ENCODE measurements around the gene ACSL3.

Gene ACSL3

DNA sequence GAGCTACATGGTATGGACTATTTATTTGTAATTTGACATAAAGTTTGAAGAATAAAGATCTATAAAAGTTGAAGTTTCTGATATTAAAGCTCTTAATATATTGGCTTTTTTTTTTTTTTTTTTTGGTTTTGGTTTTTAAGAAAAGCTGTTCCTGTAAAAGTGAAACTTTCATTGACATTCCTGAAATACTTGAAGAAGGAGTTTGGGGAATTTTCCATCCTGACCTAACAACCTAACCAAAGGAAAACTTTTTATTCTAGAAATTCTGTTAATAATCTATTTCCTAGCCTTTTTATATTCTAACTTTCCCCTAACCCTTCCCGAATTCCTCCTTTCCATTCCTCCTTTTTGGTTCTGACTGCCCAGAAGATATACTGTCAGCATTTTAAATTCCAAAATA is 83.7 kb downstream of the ACSL3 start:
- DNase-seq = no peak

DNA sequence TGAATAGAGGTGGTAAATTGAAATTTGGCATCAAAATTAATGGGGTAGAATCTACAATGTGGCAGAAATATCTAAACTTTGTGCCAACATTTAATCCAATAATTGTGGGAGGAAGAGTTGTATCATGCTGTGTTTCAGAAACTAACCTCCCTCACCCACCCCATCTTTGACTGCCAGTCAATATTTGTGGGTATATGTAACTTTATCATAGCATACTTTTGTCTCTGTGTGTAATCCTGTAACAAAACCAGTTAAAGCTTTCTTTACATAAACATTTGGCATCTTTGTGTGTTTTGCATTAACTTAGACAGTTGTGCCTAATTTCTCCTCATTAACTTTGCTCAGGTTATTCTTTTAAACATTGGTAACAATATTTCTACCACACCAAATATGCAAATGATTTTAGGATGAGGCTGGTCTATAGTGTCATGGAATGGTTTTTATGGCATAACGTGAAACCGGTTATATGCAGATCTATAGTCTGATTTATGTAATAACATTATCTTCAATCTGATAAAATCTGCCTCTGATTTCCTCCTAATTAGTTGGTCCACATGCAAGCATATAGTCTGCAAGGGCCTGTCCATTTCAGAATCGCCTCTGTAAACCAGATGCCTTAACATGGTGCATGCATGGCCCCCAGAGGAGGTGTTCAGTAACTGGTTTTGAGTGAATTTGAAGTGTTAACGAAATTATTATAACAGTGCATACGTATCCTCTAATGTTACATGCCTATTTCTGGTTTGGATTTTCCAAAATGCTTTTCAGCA is 84.3 kb downstream of the ACSL3 start:
- no peak for DNase-seq

DNA sequence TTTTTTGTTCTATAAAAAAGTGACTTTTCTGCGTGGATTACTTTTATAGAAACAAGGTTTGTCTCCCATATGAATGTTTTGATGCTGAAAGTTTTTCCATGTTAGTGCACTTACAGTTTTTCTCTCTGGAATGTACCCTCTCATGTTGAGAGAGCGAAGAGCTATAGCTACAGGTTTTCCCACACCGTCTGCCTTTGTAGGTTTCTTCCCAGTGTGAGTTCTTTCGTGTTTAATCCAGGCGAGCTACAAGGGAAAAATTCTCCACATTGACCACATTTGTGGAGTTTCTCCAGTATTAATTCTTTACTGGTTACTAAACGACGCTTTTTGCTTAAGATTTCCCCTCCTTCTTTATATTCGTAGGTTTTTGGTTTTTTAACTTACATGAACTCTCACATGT is 85.1 kb downstream of the ACSL3 start:
- DNase-seq = no peak

DNA sequence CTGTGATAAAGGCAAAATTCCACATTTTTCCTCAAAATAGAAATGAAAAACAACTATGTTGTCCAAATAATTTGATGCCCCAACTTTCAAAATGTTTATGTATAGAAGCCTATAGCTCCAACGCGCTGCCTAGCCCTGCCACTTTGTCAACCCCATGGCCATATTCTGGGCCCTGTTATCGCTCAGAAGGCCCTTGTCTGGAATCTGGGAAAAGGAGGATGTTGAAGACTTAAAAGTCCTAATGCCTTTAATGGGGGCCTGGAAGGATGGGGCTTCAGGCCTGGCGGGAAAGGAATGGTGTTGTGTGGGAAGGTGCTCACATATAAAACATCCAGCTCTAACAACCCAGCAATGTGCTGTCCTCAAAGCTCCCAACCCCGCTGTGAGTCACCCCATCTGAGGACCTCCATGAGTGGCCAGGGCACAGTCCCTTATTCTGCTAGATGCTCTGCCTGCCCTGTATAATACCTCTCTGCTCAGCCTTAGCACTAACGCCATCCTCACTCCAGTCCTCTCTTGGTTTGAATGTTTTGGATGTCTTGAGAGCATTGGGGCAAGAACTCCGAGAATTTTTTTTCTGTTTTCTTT is 86.0 kb downstream of the ACSL3 start:
- DNase-seq = no peak

DNA sequence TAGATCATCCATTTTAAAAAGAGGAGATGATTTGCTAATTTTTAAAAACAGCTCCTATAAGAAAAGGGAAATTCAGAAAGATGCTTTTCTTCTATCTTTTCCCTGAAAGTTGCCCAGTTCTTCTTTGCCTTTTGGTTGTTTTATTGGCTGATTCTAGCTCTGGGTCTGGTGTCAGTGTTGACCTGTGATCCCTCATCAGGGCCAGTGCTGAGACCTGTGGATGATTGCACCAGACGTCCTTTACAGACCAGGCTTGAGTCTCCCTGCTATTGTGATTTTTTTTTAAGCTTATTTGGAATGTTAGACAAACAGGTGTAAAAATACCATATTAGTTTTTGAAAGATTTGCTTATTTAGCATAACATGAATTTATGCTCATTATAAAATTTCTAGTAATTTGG is 88.2 kb downstream of the ACSL3 start:
- DNase-seq = no peak

DNA sequence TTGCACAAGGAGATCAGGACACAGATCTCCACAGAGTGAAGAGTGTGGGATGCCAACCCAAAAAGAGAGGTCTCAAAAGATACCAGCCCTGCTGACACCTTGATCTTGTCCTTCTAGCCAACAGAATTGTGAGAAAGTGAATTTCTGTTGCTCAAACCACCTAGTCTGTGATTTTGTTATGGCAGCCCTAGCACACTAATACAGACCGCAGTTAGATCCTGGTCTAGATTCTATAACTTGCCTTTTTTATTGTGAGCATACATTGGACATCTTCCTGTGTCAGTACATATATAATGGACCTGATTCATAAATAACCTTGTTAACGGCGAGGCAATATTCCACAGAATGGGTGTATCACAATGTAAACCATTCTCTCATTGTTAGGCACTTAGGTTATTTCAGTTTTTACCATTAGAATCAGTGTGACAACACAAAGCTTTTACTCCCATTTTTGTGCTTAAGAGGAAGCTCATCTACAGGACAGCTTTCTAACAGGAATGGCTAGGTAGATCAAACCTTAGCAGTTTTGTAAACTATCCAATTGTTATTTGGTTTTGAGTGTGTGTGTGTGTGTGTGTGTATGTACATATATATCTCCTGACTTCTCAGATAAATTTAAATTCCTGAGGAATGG is 89.0 kb downstream of the ACSL3 start:
- DNase-seq = no peak

DNA sequence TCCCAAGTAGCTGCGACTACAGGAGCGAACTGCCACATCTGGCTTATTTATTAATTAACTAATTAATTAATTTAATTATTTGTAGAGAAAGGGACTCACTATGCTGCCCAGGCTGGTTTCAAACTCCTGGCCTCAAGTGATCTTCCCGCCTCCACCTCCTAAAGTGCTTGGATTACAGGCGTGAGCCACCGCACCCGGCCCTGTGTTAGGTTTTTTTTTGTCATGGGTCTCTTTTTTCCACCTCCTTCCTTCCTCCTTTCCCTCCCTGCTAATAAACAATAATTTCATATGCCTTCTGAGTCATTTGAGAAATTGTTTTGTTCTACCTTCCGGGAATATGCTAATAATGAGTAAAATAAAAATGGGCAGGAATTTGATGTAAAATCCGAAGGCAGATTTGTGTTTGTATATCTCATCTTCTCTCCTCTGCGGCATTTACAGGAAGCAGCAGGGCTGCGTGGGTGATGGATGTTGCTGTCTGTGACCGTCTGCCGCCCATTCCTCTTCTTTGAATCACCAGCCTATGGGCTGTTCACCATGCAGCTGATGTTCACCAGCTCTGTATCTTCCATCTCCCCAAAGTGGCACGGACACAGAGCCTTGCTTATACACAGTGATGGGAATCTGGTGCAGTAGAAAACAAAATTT is 89.9 kb downstream of the ACSL3 start:
- no peak for DNase-seq

DNA sequence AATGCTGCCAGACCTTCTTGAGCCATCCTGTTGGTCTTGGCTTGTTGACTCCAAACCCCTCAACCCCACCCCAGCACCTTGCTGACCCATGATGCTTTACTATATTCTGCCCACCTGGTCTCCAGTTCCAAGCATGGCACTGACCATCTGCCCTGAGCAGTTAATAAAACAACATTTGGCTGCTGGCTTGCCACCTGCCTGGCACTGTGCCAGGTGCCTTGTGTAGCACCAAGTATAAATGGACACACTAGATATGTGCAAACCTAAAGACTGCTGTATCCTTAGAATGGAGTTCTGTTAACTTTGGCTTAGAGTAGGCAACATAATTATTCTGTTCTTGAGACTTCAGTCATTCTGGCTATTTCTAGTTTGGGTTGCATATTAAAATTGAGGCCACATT is 91.4 kb downstream of the ACSL3 start:
- DNase-seq = no peak

DNA sequence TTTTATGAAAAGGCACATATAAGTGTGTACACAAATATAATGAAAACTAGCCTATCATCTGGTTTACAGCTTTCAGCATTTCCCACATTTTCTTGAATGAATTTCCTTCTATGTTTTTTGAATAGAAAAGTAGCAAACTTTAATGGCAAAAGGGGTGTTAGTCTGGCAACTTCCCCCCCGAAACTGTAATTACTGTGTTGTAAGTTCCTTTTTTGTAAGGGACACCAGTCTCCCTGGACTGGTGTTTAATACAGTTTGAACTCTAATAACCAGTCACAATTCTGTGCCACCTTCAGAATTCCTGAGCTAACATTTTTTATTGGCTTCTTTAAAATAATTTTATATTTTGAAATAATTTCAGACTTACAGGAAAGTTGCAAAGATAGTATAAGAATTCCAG is 94.2 kb downstream of the ACSL3 start:
- no peak for DNase-seq

DNA sequence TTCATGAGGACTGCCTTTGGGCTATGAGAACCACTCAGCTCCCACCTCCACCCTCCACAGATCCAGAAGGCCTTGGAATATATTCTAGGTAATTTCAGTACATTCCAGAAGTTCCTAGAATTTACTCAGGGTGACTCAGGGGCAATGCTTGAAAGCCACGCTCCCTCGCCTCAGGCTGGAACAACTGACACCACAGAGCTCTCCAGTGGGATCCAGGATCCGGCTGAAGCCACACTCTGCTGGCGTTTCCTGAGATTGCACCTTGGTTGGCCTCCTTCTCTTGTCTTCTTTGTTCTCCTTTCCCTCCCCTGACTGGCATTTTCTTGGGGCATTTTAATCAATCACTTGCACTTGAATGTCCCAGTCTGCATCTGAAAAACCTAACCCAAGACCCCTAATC is 98.5 kb downstream of the ACSL3 start:
- no peak for DNase-seq

DNA sequence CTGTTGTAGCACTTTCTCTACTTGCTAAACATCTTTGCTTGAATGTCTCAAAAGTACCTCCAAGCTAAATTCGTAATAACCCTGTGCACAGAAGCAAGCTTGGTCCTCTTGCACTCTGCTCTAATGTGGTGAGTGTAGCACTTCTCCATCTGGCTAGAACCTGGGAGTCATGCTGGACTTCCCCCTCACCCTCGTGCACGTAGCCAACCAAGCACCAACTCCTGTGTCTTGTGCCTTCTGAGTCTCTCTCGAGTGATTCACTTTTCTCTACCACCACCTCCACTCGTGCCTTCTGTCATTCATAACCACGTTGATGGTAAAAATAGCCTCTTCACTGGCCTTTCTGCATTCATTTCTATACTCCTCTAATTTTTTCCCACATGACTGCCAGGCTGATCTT is 99.3 kb downstream of the ACSL3 start:
- DNase-seq = no peak

DNA sequence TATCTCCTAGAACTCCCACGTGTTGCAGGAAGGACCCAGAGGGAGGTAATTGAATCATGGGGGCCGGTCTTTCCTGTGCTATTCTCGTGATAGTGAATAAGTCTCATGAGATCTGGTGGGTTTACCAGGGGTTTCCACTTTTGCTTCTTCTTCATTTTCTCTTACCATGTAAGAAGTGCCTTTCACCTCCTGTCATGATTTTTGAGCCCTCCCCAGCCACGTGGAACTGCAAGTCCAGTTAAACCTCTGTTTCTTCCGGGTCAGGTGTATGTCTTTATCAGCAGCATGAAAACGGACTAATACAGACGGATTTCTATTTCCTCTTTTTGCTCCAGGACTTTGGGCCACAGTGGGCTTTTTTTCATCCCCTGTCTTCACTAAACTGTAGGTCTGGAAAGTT is 102.8 kb downstream of the ACSL3 start:
- DNase-seq = no peak

DNA sequence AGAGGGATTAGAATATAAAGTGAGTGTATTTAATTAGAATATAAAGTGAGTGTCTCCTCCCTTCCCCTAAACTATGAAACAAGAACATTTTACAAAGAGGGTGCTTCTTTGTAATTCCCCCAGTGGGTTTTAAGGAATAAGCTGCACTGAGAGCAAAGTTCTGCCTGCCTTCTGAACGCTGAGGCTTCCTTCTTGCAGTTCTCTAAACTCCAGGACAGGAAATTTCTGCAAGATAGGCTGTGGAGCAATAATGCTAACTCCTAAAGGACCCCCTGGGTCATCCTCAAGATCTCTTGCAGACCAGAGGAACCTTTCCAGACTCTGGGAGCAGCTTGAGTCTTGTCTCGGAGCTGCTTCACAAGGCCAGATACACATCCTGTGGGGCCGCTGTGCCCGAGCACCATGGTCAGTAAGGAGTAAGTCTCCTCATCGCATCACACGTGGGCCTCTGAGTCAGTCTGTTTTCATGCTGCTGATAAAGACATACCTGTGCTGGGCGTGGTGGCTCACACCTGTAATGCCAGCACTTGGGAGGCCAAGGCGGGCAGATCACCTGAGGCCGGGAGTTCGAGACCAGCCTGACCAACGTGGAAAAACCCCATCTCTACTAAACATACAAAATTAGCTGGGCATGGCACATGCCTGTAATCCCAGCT is 103.7 kb downstream of the ACSL3 start:
- DNase-seq = no peak

DNA sequence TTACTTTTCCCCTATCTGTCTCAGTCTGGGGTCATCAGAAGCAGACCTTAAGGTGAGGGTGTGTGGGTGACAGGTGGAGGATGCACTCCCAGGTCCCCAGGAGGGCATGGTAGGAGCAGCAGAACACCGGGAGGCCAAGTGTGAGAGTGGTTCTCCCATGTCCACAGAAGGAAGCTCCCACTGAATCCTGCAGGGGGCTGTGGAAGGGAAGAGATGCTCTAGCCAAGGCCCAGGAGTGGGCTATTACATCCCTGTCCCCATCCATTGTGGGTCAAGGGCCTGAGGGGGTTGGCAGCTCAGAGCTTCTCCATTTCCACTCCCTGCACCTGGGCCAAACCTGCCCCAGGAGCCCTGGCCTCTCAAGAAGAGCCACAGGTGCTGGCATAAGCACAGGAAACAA is 104.7 kb downstream of the ACSL3 start:
- DNase-seq = no peak

DNA sequence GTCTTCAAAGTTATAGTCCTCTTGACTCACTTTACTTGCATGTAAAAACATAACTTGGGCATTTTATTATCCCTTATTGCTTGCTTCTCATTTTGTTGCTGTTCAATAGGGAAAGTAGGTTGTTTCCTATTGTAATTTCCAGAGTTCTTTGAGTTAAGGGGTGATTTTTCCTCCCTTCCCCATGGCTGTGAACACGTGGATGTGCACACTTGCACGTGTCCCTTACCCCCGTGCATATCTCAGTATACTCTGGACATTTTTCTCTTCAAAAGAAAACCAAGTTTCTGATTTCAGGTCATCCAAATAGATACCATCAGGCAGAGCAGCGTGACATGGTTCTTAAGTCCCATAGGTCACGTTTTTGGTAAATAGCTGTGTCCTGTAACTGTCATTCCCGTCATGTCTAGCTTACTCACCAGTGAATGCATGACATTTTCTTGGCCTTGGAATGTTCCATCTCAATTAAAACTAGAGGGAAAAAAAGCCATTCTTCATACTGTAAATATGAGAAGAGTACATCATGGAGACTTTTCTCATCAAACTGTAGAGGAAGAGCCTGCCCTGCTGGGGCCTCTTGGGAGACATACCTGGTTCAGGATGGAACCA is 107.8 kb downstream of the ACSL3 start:
- DNase-seq = no peak

DNA sequence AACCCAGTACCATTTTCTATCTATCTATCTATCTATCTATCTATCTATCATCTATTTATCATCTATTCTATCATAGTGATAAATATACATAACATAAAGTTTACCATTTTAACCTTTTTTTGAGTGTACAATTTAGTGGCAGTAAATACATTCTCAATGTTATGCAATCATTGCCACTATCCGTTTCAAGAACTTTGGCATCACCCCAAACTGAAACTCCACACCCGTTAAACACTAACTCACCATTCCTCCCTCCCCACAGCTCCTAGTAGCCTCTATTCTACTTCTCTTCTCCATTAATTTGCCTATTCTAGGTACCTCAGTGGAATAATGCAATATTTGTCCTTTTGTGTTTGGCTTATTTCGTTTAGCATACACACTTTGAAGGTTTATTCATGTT is 108.7 kb downstream of the ACSL3 start:
- no peak for DNase-seq

DNA sequence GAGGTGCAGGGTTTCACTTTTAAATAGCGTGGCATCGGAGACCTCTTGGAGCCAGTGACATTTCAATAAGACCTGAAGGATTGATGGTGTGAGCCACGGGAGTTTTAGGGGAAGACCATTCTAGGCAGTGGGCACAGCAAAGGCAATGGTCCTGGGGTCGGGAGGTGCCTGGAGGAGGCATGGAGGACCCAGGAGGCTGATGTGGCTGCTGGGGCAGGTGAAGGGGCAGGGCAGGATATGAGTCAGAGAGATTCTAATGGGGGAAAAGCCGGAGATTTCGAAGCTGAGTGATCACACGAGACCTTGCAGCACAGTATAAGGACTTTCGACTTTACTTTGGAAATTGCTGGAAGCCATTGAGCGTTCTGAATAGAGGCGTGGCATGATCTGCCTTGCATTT is 111.6 kb downstream of the ACSL3 start:
- DNase-seq = no peak

DNA sequence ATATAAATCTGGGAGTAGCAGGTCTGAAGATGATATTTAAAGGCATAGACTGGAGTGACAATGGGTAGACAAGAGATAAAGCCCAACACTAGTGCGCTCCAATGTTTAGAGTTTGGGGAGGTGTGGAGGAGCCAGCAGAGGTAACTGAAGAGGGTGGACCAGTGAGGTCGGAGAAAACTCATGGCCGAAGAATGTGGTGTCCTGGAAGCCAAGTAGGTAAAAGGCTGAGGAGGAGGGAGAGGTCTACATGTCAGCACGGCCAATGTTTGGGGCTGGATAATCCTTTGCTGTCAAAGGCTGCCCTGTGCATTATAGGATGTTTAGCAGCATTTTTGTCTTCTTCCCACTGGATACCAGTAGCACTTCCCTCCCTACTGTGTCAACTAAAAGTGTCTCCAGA is 112.4 kb downstream of the ACSL3 start:
- no peak for DNase-seq

DNA sequence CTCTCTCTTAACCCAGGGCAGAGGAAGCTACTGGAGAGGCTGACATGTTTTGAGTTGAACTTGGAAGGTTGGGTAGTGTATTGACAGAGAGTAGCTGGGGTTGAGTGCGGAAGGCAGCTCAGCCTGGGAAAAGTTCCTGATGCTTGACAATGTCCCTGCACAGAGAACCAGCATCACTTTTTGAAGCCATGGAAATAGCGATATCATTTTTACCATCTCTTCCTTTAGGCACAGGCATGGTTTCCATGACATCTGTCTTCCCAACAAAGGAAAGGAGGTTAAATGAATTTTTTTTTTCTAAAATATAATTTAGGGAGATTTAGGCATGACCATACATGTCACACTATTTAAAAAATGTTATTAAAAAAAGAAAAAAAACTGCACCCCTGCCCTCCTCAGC is 112.9 kb downstream of the ACSL3 start:
- DNase-seq = no peak

DNA sequence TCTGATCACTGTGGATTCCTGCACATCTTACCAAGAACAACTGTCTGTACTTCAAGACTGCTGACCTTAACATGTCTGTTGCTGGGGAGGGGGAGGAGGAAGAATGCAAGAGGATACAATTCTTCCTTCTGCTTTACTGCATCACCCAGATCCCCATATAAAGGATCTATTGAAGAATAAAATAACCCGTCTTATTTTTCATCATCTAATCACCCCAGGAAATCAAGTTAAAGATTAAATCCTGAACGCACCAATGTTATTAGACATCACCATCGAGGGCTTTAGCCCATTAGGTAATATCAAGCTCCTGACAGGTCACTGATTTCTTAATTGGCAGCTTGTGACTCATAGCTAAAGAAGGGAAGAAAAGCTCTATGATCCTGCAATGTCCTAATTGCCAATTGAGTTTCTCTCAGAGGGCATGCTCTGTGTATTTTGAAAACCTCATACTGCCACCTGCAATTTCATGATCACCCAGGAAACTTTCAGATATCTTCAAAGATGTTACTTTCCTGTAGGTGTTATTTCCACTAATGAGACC is 115.8 kb downstream of the ACSL3 start:
- no peak for DNase-seq

DNA sequence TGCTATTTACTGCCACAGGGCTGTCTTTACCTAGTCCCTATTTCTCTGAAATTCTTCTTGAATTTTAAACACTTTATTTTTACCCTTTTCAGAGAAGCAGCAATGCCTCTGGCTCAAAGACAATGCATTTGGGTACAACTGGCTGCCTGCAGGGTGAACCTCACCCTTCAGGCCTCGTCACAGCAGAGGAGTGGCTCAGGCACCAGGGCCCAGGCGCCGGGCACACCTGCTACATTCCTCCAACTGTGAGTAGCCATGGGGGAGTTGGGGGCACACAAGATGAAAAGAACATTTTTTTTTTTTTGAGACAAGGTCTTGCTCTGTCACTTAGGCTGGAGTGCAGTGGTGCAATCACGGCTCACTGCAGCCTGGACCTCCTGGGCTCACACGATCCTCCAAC is 116.3 kb downstream of the ACSL3 start:
- DNase-seq = no peak

DNA sequence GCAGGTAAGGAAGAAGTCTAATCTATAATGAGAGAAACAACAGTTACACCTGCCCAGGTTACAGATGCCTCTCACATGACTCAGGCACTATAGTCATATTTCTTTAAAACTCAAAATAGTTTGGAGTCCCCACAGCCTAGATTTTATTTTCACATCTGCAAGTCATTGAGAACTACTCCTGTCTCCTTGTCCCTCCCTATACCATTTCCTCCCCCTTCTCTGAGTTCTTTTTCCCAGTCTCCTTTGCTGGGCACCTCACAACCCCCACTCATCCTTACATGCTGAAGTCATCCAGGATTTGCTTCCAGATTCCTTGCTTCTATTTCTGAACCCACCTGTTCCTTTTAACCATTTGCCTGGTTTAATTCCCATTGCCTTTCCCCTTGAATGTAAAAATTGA is 118.0 kb downstream of the ACSL3 start:
- DNase-seq = no peak

DNA sequence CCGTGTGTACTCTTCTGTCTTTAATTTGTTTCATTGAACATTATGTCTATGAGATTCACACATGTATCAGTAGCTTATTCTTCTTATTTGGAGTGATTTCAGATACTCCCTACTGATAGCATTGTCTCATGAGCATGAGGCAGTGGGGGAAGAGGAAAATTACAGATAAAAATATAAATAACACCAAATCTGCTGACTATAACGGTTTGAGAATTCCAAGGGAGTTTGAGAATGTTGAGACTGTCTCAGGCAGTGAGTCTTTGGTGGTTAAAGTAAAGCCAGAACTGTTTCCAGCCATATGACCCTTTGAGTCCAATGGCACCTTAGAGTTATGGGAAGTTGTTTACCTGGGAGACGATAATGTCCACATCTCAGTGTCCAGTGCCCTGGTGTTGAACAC is 118.6 kb downstream of the ACSL3 start:
- DNase-seq = no peak
